Astrocyte of the spinal cord (primary cell): Measurements from ENCODE around the gene MTX1.
"Not testable (repeated sequence)": the region's sequence is repeated elsewhere in the genome, so short reads cannot be mapped to it uniquely, and the experiment has no call there.

Experiments
- DNase-seq: peaks from one replicate; pipeline ENCODE4 v3.0.0; 2011; ENCODE audit warnings: low read depth, low spot score
- H3K4me3 ChIP-seq: 2 replicates; pipeline ENCODE4 v1.5.1; 2011; ENCODE audit warnings: low read depth, mild to moderate bottlenecking, low read length, moderate library complexity
- in situ Hi-C: cut with HindIII; loops from 2 replicates; pipeline ENCODE4 v1.10.0; 2017; ENCODE audit warnings: low sequenced_read_pairs
- TF ChIP-seq, protein P1 (sequence below): IDR thresholded peaks from 2 replicates; pipeline ENCODE4 v1.5.1; 2012; ENCODE audit warnings: low read depth, mild to moderate bottlenecking, low read length, inconsistent platforms

The MTX1 gene

DNA sequence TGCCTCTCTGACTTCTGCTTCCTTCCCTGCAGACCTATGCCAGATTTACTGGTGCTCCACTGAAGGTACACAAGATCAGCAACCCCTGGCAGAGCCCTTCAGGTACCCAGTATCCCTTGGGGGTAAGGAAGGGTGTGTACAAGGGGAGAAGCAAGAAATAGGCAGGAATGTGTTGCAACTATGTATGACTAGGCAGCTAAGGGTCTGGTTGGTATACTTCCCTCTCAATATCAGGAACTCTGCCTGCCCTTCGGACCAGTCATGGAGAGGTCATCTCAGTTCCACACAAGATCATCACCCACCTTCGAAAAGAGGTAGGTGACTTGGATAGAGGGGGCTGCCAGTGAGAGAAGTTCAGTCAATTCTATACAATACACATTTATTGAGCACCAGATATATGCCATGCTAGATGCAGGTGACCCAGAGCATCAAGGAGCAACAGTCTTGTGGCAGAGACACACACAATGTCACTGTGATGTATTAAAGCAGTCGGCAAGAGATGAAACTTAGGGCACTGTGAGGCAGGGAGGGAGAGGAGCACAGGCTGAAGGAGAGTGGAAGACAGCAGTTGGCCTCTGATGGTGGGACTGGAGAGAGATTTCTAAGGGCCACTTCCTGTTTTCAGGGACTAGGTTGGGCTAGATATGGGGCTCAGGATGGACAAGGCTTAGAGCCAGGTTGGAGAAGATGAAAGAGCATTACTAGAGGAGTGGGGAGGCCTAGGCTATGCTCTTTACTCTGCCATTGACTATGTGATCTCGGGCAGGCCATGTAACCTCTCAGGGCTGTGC, 2.0 kb downstream of the MTX1 start:
- no peak overlapping the region for H3K4me3 ChIP-seq
- in situ Hi-C loops: no loop called here

GRCh38 chr1:155211381-155212050, 3.0 kb downstream of the MTX1 start:
- DNase-seq, in situ Hi-C loops, H3K4me3 ChIP-seq: not testable (repeated sequence)

More for the DNA sequence above, 2.0 kb downstream of the MTX1 start:
- TF ChIP-seq, protein P1, sequence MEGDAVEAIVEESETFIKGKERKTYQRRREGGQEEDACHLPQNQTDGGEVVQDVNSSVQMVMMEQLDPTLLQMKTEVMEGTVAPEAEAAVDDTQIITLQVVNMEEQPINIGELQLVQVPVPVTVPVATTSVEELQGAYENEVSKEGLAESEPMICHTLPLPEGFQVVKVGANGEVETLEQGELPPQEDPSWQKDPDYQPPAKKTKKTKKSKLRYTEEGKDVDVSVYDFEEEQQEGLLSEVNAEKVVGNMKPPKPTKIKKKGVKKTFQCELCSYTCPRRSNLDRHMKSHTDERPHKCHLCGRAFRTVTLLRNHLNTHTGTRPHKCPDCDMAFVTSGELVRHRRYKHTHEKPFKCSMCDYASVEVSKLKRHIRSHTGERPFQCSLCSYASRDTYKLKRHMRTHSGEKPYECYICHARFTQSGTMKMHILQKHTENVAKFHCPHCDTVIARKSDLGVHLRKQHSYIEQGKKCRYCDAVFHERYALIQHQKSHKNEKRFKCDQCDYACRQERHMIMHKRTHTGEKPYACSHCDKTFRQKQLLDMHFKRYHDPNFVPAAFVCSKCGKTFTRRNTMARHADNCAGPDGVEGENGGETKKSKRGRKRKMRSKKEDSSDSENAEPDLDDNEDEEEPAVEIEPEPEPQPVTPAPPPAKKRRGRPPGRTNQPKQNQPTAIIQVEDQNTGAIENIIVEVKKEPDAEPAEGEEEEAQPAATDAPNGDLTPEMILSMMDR: no peak
- no peak for DNase-seq

DNA sequence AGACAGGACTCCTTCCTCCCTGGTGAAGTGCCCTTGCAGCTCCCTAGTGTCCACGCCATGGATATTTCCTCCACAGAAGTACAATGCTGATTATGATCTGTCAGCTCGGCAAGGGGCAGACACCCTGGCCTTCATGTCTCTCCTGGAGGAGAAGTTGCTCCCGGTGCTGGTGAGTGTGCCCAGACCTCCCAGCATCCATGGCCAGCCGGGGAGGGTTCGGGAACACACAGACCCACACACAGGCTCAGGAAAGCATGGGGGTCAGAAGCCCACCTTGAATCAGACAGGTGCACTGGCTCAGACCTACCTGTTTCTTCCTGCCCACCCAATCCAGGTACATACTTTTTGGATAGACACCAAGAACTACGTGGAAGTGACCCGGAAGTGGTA, 3.6 kb downstream of the MTX1 start:
- DNase-seq, in situ Hi-C loops: not testable (repeated sequence)

DNA sequence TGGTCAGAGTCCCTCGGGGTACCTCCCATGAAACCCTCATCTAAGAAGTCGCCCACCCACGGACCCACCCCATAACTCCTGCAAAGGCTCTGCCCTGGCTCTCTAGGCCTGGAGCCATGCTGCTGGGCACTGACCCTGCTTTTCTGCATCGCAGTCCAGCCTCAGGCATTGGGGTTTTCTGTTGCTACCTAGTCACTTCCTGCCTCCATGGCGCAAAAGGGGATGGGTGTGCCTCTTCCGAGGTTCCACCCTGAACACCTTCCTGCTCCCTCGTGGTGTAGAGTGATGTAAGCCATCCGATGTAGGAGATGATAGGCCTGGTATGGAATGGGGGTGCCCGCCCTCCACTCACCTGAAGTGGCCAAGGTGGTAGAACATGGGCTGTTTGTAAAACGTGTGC, 6.2 kb downstream of the MTX1 start:
- DNase-seq, H3K4me3 ChIP-seq, in situ Hi-C loops: not testable (repeated sequence)

More for the DNA sequence above, 3.6 kb downstream of the MTX1 start:
- H3K4me3 ChIP-seq: not testable (repeated sequence)

GRCh38 chr1:155218854-155219591, 10.5 kb downstream of the MTX1 start:
- H3K4me3 ChIP-seq: no peak overlapping the region
- in situ Hi-C loops: no loop called here
- TF ChIP-seq, protein P1: no peak
- peak; percentile 70 for DNase-seq

DNA sequence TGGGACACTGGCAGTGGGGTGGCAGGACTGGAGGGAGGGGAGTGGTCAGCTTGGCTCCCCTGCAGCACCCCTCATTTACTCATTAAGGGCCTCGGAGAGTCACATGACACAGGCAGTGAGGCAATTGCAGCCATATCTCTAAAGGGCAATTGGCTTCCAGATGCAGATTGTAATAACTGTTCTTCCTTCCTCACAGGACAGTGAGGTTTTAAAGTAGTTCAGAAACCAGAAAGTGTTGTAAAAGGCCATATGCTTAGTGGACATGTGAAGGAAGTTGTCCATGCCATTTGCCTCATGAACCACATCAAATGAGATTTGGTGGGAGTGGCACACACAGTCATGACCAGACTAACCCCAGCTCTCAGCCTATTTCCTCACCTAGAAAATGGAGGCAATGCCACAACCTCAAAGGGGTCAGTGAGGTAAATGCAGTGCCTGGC, 11.1 kb downstream of the MTX1 start:
- TF ChIP-seq, protein P1: no peak
- H3K4me3 ChIP-seq: no peak overlapping the region
- DNase-seq: no peak
- in situ Hi-C loops: no loop called here

DNA sequence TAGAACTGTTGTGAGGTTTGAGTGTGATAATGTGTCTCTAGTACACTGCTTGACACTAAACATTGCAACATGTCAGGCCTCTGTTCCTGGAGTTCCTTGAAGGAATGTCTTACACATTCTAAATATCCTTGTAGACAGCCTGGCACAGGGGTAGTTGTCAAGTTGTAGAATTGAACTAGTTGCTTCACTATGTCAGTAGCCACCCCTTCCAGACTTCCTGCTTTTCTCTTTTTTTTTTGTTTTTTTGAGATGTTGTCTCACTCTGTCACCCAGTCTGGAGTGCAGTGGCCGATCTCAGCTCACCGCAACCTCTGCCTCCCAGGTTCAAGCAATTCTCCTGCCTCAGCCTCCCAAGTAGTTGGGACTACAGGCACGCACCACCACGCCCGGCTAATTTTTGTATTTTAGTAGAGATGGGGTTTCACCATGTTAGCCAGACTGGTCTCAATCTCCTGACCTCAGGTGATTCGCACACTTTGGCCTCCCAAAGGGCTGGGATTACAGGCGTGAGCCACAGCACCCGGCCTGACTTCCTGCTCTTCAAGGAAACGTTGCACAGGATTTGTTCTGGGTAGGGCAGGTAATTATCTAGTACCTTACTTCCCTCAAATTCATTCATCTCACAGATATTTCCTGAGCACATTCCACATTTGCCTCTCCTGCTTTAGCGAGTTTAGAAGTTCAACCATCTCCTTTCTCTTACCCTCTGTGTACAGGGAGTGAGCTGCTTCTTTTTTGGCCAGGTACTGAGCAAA, 11.9 kb downstream of the MTX1 start:
- H3K4me3 ChIP-seq, DNase-seq, in situ Hi-C loops: not testable (repeated sequence)

GRCh38 chr1:155223047-155223446, 14.6 kb downstream of the MTX1 start:
- no peak overlapping the region for H3K4me3 ChIP-seq
- in situ Hi-C loops: no loop called here
- TF ChIP-seq, protein P1: no peak
- DNase-seq: no peak

DNA sequence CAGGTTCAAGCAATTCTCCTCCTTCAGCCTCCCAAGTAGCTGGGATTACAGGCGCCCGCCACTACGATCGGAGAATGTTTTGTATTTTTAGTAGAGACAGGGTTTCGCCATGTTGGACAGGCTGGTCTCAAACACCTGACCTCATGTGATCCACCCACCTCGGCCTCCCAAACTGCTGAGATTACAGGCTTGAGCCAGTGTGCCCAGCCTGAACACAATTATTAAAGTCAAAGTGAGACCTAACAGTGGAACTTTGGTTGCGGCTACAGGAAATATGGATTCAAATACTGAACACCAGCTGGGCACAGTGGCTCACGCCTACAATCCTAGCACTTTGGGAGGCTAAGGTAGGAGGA, 16.9 kb downstream of the MTX1 start:
- DNase-seq, in situ Hi-C loops, H3K4me3 ChIP-seq: not testable (repeated sequence)
